Endothelial cell of umbilical vein (primary cell): Measurements from ENCODE around the gene LTBP2. TPM values are rescaled to one million over a fixed set of nuclear protein-coding genes. Genes with fewer than 3 reads are reported as not detected.

Experiments used
- BruUV-seq: library from RNA; stranded (reverse); fragments of 400-500 nt; replicated peaks from 2 replicates; lab custom pipeline; 2021; lab: Mats Ljungman, UMichigan
- CTCF ChIA-PET: fragments of 300-600, 350-600 bp; sonication (Branson Sonifier 250); formaldehyde crosslinking; loops from one replicate; lab custom pipeline; 2021; ENCODE audit warnings: antibody characterized with exemption, inconsistent platforms; lab: Charles Lee
- POLR2A ChIA-PET: fragments of 300-600, 350-600 bp; sonication (Branson Sonifier 250); formaldehyde crosslinking; loops from one replicate; lab custom pipeline; 2021; ENCODE audit warnings: antibody characterized with exemption, inconsistent platforms; lab: Charles Lee
- DNase-seq: peaks from one replicate; pipeline ENCODE4 v3.0.0-alpha.2; 2011; ENCODE audit warnings: low read depth, low spot score
- FAIRE-seq: peaks from 2 replicates; lab custom pipeline; 2011; peaks lifted over from hg19 to GRCh38; lab: Jason Lieb, UNC
- H2AFZ ChIP-seq: 2 replicates; pipeline ENCODE4 v1.6.0; 2012; ENCODE audit warnings: low read depth, low read length, control low read depth, inconsistent platforms
- H3K27ac ChIP-seq: 2 replicates; pipeline ENCODE4 v1.5.1; 2011; ENCODE audit warnings: low read depth, mild to moderate bottlenecking, control low read depth, low read length, moderate library complexity; ENCODE audit not compliant: insufficient read depth
- H3K27me3 ChIP-seq, 2 experiments: 2 replicates each; pipeline versions ENCODE4 v1.6.0 to v1.6.1; 2011; ENCODE audit warnings: low read length in 2 of 2, mixed read lengths in 1 of 2; ENCODE audit not compliant: control insufficient read depth in 2 of 2, insufficient read depth in 2 of 2
- H3K36me3 ChIP-seq, 2 experiments: 2 replicates in 1 of 2; 3 replicates in 1 of 2; pipeline ENCODE4 v1.5.1; 2011; ENCODE audit warnings: low read length in 2 of 2, mild to moderate bottlenecking in 1 of 2, moderate library complexity in 1 of 2; ENCODE audit not compliant: control insufficient read depth in 2 of 2, insufficient read depth in 2 of 2; ENCODE audit errors: extremely low read depth in 1 of 2
- H3K4me1 ChIP-seq: 3 replicates; pipeline ENCODE4 v1.5.1; 2011; ENCODE audit warnings: mild to moderate bottlenecking, low read length; ENCODE audit not compliant: control insufficient read depth, insufficient read depth; ENCODE audit errors: extremely low read depth
- H3K4me2 ChIP-seq: 2 replicates; pipeline ENCODE4 v1.6.1; 2011; ENCODE audit warnings: low read length, control low read depth, mixed read lengths; ENCODE audit not compliant: insufficient read depth
- H3K4me3 ChIP-seq, 3 experiments: fragments of 200-600 bp in 1 of 3; sonication (generic), shearing (Covaris generic) in 1 of 3; replicated peaks in 1 of 3; 2 replicates each; pipeline ENCODE4 v1.5.1; 2011 to 2016; ENCODE audit warnings: control low read depth in 3 of 3, low read length in 3 of 3, mild to moderate bottlenecking in 2 of 3, inconsistent platforms in 1 of 3, low read depth in 1 of 3, moderate library complexity in 1 of 3; ENCODE audit not compliant: insufficient read depth in 1 of 3
- H3K79me2 ChIP-seq: 2 replicates; pipeline ENCODE4 v1.6.0; 2012; ENCODE audit warnings: low read length, inconsistent platforms; ENCODE audit not compliant: control insufficient read depth, insufficient read depth
- H3K9ac ChIP-seq: replicated peaks from 2 replicates; pipeline ENCODE3; 2011; ENCODE audit warnings: low read length, control low read depth; ENCODE audit not compliant: insufficient read depth; ENCODE audit errors: extremely low read depth
- H3K9me1 ChIP-seq: replicated peaks from 3 replicates; pipeline ENCODE4 v1.6.0; 2011; ENCODE audit warnings: mild to moderate bottlenecking, low read length; ENCODE audit not compliant: control insufficient read depth, insufficient read depth; ENCODE audit errors: extremely low read depth
- H3K9me3 ChIP-seq: replicated peaks from 2 replicates; pipeline ENCODE4 v1.5.1; 2012; ENCODE audit warnings: low read length, inconsistent platforms; ENCODE audit not compliant: control insufficient read depth, insufficient read depth
- H4K20me1 ChIP-seq: replicated peaks from 2 replicates; pipeline ENCODE3; 2011; ENCODE audit warnings: mild to moderate bottlenecking, low read length; ENCODE audit not compliant: control insufficient read depth, insufficient read depth; ENCODE audit errors: extremely low read depth
- EZH2 ChIP-seq: IDR thresholded peaks from 2 replicates; pipeline ENCODE4 v1.6.1; 2012; ENCODE audit warnings: borderline replicate concordance, low read depth, mild to moderate bottlenecking, moderate library complexity, low read length, inconsistent platforms; ENCODE audit not compliant: severe bottlenecking
- FOS ChIP-seq: IDR thresholded peaks from 2 replicates; pipeline ENCODE4 v1.6.1; 2011; ENCODE audit warnings: mild to moderate bottlenecking, low read length, moderate library complexity, borderline replicate concordance; ENCODE audit not compliant: insufficient read depth
- GATA2 ChIP-seq: IDR thresholded peaks from 2 replicates; pipeline ENCODE4 v1.7.0; 2011; ENCODE audit warnings: low read depth, mild to moderate bottlenecking, moderate library complexity, mixed read lengths, low read length; ENCODE audit not compliant: insufficient read length, insufficient read depth
- JUN ChIP-seq: IDR thresholded peaks from 2 replicates; pipeline ENCODE4 v1.6.1; 2011; ENCODE audit warnings: borderline replicate concordance, low read depth; ENCODE audit not compliant: insufficient read length, insufficient read depth
- MYC ChIP-seq: IDR thresholded peaks from one replicate; pipeline ENCODE4 v1.6.1; 2011; ENCODE audit warnings: mild to moderate bottlenecking, low read depth, low read length
- POLR2AphosphoS5 ChIP-seq: IDR thresholded peaks from 2 replicates; pipeline ENCODE4 v1.6.1; 2012; ENCODE audit warnings: low read depth, mild to moderate bottlenecking, control low read depth, low read length, moderate library complexity; ENCODE audit not compliant: insufficient read depth
- dilution Hi-C: fragments of 300-500 bp; cut with MboI; formaldehyde crosslinking; loops from one replicate; pipeline ENCODE4 v1.15.0; 2019; ENCODE audit warnings: low sequenced_read_pairs; ENCODE audit not compliant: extremely low pct_ligation_motif_present
- intact Hi-C: fragments of 100-400 bp; cut with micrococcal nuclease; formaldehyde crosslinking; loops from one replicate; pipeline ENCODE4 v1.10.0; 2022
- polyA plus RNA-seq, 4 experiments: library from polyadenylated mRNA; depleted of rRNA in 3 of 4; stranded (reverse) in 3 of 4; unstranded in 1 of 4; fragments of >200 nt; gene quantifications; 2 replicates each; pipeline versions ENCODE4 v1.2.1 to v1.2.3, GENCODE V29; 2011 to 2012; ENCODE audit warnings: missing spikeins in 1 of 4
- total RNA-seq: library from RNA; stranded (reverse); gene quantifications from 2 replicates; pipeline ENCODE4 v1.2.3, GENCODE V29; 2021
- TF ChIP-seq, protein P1 (sequence below), 2 donors: IDR thresholded peaks; 1 replicate in 1 of 2; 2 replicates in 1 of 2; pipeline ENCODE4 v1.5.1; 2011; ENCODE audit warnings: low read length in 2 of 2, mild to moderate bottlenecking in 2 of 2, moderate library complexity in 2 of 2, control low read depth in 1 of 2, inconsistent platforms in 1 of 2, low read depth in 1 of 2; ENCODE audit not compliant: insufficient read depth in 1 of 2; ENCODE audit errors: extremely low read depth in 1 of 2

The LTBP2 gene
- total and polyA plus RNA-seq, 2 donors (not counting 3 experiments of a cell fraction or from before 2014, with no cell fraction given) = 209 to 268 TPM

DNA sequence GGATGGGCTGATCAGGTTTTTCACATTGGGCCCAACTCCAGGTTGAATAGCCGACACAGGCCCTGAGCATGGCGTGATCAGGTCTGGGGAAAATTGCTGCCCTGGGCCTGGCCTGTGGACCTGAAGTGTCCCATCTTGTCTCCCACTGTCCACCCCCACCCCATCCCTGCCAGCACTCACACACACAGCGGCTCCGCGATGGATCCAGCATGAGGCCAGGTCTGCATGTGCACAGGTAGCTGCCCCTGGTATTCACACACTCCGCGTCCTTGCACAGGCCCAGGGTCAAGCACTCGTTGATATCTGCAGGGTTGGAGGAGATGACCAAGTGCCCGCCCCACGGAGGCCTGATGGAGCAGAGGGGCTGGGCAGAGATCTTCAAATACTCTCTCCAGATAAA is 79.8 kb downstream of the LTBP2 start:
- ChIA-PET CTCF (no interaction called here), POLR2A (no interaction called here)
- FAIRE-seq (no peak), DNase-seq (no peak)
- Histone ChIP-seq H3K4me2 (no peak overlapping the region), H3K27ac (no peak overlapping the region), H3K9me3 (no peaks in the 10 kb centered on the region), H3K9me1 (no peaks in the 10 kb centered on the region), H2AFZ (no peak overlapping the region), H3K27me3 (no peaks in the 10 kb centered on the region), H3K36me3 (peaks cover 14 to 53% of the 10 kb centered on the region in 2 experiments), H4K20me1 (no peaks in the 10 kb centered on the region), H3K79me2 (no peaks in the 10 kb centered on the region), H3K9ac (no peak overlapping the region), H3K4me1 (no peaks in the 10 kb centered on the region), H3K4me3 (no peak overlapping the region)
- dilution Hi-C loops = no loop called here
- TF ChIP-seq JUN (no peak), FOS (no peak), MYC (no peak), GATA2 (no peak)
- TF ChIP-seq, protein P1, sequence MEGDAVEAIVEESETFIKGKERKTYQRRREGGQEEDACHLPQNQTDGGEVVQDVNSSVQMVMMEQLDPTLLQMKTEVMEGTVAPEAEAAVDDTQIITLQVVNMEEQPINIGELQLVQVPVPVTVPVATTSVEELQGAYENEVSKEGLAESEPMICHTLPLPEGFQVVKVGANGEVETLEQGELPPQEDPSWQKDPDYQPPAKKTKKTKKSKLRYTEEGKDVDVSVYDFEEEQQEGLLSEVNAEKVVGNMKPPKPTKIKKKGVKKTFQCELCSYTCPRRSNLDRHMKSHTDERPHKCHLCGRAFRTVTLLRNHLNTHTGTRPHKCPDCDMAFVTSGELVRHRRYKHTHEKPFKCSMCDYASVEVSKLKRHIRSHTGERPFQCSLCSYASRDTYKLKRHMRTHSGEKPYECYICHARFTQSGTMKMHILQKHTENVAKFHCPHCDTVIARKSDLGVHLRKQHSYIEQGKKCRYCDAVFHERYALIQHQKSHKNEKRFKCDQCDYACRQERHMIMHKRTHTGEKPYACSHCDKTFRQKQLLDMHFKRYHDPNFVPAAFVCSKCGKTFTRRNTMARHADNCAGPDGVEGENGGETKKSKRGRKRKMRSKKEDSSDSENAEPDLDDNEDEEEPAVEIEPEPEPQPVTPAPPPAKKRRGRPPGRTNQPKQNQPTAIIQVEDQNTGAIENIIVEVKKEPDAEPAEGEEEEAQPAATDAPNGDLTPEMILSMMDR (IDR thresholded peaks at IDR 0.05; ENCODE audit: extremely low read depth in 1 of 2, insufficient read depth in 1 of 2, low read depth in 1 of 2, low read length in 2 of 2) = no peak
- intact Hi-C loops = no loop called here
- no TSS peak for BruUV-seq

DNA sequence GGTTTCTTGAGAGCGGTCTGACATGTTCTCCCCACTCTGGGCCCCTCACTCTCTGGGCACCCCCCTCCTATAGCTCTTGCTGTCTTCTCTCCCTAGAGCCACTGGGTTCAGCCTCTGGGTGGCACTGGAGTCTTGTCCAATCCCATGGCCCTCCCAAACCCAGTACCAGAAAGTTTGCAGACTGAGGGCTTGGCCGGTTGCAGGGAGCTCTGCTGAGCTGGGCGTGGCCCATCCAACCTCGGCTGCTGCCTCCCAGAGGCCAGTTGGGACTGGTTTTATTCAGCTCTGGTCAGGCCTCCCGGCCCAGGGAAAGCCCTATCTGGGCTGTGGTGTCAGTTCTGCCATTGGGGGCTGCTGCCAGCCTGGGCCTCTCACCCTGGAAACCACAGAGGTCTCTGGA is 80.6 kb downstream of the LTBP2 start:
- DNase-seq (peak; percentile 13), FAIRE-seq (no peak)
- Histone ChIP-seq H3K27me3 (no peaks in the 10 kb centered on the region), H3K9ac (no peak overlapping the region), H3K9me3 (no peaks in the 10 kb centered on the region), H3K27ac (no peak overlapping the region), H3K36me3 (peaks cover 13 to 53% of the 10 kb centered on the region in 2 experiments), H2AFZ (no peak overlapping the region), H3K4me2 (no peak overlapping the region), H3K4me1 (no peaks in the 10 kb centered on the region), H4K20me1 (no peaks in the 10 kb centered on the region), H3K9me1 (no peaks in the 10 kb centered on the region), H3K4me3 (no peak overlapping the region), H3K79me2 (no peaks in the 10 kb centered on the region)
- ChIA-PET CTCF (no interaction called here), POLR2A (no interaction called here)
- dilution Hi-C loops = no loop called here
- TF ChIP-seq POLR2AphosphoS5 (peak; percentile 3), EZH2 (no peak)
- TF ChIP-seq, protein P1 (IDR thresholded peaks at IDR 0.05; ENCODE audit: extremely low read depth in 1 of 2, insufficient read depth in 1 of 2, low read depth in 1 of 2, low read length in 2 of 2) = peak in 1 of 2 donors; percentile 14
- intact Hi-C loops = no loop called here
- no TSS peak for BruUV-seq
